Epidermal melanocyte (primary cell): ENCODE measurements around the gene CACNA2D1.

Experiments used
- DNase-seq: peaks from one replicate; pipeline ENCODE4 v3.0.0; 2011; ENCODE audit warnings: low spot score; ENCODE audit not compliant: insufficient read length

CACNA2D1 gene

DNA sequence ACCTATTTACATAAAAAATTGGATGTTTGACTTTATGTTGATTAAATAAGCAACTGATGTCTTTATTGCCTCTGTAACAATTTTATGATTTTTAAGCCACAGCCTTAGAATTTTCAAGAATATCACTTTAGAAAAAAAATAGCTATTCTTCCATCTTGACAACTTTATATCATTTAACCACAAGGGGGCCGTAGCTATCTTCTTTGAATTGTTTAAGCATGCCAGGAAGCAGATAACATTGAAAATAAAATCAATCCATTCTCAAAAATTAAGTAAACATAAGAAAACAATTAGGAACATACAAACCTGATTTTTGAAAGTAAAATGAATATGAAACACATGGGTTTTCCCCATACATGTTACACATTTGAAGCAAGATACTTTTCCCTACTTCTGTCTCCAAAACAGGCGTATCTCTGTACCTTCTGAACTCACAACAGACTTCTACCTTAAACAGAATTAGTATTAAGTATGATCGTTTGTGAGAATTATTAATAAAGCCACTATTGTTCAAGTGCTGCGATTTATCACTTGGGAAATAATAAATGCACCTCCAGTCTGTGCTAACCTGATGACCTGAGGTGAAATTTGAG lies 209.0 kb downstream of the CACNA2D1 start:
- peak; percentile 36 for DNase-seq

DNA sequence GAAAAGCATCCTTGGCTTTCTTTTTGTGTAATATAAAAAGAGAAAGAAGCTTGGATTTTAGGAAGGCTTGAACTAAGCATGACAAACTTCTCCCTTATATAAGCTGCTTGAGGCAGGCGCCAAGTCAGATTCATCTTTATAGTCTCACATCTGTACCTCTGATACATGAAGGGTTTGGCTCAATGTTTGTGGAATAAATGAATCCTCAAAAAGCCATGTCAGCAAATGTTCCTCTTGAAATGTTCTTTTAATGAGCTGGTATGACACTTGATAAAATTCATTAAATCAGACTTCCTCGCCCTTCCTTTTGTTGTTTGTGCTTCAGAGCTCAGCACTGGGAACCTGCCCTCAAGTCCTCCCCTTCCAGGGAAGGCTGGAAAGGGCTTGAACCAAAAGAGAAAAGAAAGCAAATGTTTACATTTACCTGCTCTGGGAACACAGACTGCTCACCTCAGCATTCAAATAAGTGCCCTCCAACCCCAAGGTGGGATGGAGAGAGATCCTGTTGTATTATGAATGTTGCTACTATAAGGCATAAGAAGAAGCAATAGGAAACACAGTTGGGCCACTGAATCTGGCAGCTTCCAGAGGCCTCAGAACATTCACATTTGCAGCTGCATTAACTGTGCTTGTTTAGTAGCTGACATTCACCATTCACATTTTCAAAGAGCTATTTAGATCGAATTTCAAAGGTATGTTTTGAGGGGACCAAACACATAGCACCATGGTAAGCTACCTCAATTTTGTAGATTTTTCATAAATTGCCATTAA lies 212.6 kb downstream of the CACNA2D1 start:
- DNase-seq = no peak

DNA sequence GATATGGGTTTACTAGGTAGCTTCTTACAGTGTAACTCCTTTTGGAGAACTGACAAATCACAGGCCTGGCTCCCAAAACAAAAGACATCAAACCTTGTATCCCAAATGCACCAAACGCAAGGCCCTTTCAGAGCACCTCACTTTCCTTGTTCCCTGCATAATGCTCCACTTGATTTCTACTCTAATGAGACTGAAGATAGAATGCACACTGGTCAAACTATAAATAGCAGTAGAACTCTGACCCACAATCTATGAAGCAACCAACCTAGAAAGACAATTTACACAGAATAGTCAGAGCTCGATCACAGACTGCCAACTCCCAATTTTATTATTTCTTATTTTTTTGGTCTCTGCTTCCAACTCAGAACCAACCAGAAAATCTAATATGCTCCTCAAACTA lies 214.4 kb downstream of the CACNA2D1 start:
- DNase-seq = no peak

DNA sequence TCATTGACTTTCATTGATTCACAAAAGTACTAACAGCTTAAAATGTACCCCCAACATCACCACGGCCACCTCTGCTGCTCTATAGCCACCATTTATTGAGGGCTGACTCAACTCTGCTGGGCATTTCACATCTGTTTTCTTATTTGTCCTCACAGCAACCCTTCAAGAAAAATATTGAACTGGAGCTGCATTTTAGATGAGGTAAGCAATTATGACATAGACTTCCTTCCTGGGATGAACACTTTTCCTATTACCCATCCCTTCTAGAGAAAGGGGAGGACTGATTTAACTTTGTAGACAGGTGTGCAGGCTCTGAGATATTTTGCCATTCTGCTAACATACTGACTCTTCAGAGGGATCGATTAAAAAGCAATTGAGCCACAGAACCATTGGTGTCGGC lies 217.4 kb downstream of the CACNA2D1 start:
- no peak for DNase-seq

DNA sequence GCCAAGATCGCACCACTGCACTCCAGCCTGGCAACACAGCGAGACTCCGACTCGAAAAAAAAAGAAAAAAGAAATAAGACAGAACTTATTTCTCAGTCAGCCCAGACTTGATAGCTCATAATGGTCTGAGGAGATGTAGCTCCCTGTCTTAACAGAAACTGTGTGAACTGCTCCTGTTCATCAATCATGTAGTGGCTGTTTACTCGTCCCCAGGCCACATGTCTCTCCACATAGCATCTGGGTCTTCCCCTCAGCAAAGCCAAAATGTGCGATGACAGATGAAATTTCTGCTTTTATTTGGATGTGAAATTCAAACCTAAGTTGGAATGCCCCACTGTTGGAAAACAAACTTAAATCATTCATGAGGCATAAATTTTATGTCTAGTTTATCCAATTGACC lies 219.0 kb downstream of the CACNA2D1 start:
- no peak for DNase-seq

DNA sequence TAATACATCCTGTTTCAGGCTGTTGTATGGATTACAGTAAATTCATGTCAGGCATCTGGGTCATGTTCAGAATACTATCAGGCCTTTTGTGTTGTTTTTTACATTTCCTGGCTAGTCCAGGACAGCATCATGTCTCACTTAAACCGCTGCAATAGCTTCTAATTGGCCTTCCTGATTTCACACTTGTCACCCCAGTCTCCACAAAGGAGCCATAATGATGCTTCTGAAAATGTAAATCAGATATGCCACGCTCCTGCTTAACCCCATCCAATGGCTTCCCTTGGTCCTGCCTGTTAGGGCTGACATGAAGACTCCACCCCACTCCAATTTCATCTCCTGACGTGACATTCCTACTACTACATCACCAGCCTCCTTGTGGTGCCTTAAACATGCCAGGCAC lies 220.0 kb downstream of the CACNA2D1 start:
- no peak for DNase-seq

DNA sequence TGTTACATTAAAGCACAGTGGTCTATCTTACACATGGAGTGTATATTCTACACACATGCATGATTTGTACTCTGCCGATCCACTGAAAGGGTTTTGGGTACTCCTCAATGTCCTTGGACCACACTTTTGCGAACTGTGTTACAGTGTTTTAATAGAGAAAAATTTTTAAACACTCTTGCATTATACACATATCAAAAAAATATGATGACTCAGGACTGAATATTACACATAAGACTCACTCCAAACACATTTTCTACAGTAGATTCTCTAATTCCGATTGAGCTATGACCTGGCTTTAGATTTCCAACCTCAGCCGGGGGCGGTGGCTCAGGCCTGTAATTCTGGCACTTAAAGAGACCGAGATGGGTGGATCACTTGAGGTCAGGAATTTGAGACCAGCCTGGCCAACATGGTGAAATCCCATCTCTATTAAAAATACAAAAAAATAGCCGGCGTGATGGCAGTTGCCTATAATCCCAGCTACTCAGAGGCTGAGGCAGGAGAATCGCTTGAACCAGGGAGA lies 222.4 kb downstream of the CACNA2D1 start:
- no peak for DNase-seq

DNA sequence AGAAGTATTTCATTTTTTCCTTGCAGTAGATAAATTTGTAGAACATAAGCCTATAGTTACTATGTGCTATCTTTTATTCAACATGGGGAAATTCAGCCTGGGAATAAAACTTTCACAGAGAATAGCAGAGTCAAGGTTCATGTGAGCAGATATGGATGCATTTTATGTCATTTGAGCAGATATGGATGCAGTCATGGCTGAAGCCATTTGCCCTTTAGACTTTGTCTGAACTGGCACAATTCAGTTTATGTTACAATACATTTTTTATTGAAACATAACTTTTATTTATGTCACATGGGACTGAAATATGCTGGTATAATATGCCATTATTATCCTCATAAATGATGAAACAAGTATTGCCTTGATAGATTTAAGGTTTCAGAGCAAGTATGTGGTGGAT lies 231.1 kb downstream of the CACNA2D1 start:
- no peak for DNase-seq

DNA sequence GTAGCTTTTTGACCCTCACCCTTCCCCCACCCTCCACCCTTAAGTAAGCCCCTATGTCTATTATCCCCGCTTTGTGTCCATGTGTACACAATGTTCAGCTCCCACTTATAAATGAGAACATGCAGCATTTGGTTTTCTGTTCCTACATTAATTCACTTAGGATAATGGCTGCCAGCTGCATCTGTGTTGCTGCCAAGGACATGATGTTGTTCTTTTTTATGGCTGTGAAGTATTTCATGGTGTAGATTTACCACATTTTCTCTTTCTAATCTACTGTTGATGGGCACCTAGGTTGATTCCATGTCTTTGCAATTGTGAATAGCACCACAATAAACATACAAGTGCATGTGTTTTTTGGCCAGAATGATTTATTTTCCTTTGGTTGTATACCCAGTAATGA lies 232.2 kb downstream of the CACNA2D1 start:
- DNase-seq = no peak

DNA sequence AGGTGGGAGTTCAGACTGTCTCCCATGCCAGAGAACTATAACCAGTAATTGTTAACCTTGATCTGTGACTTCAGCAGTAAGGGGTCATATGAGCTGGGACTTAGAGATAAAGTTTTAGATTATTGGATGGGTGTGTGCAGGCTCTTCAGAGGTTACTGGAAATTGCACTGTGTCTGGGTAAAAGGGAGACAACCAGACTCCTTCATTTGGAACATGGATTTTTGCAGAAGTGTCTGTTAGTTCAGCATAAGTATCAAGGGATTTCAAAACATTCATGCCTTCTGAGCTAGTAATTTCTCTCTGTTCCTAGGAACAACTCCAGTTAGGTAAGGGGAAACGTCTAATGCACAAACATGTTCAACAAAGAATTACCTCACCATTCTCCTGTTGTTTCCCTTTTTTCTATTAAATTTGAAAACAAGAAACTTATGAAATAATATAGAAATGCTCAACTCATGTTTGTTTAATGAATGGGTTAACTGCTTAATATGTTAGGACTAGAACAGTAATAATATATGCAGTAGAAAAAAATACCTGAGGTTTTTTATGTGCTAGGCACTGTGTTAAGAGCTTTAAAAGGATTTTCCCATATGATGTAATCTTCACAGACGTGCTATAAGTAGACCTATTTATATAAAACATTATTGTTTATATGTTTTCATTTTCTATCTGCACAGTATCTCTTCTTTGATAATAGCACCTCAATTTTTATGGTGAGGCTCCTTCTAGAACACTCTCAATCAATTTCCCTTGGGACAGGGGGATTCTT lies 233.0 kb downstream of the CACNA2D1 start:
- DNase-seq = no peak

DNA sequence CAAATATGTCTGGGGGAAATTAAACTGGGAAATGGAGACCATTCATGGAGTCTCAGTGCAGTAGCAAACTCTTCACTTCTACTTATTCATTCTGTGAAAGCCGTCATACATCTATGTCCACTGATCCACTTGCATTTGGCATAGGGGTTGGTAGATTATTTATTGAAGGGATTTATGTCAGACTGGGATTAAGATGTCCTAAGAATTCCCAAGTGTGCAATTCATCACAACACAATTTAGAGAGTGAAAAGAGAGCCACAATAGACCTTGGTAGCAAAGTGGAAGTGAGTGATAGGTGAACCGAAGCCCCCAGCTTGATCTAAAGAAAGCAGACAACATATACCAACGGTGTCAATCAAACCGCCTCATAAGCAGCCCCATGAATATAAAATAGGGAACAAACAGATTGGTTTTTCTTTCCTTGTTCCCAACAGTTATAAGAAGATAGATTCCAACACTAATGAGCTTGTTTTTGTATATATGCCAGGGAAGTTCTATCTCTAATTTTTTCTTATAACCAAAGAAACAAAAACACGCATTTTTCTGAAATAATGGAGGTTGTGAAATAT lies 234.3 kb downstream of the CACNA2D1 start:
- DNase-seq = no peak

DNA sequence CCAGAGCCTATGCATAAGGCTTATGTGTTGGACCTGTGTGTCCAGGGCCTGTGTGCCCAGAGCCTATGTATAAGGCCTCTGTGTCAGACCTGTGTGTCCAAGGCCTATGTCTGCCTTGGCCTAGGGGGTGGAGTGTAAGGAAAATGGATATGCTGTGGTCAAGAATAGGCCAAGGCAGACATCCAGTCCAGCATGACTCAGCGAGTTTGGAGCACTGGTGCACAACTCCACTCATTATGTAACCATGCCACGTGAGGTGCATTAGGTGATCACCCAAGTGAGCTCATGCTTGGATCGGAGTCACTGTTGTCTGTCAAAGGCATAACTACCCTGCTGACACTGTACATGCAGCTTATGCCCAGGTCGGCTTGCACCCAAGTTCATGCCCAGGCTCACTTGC lies 238.9 kb downstream of the CACNA2D1 start:
- no peak for DNase-seq

DNA sequence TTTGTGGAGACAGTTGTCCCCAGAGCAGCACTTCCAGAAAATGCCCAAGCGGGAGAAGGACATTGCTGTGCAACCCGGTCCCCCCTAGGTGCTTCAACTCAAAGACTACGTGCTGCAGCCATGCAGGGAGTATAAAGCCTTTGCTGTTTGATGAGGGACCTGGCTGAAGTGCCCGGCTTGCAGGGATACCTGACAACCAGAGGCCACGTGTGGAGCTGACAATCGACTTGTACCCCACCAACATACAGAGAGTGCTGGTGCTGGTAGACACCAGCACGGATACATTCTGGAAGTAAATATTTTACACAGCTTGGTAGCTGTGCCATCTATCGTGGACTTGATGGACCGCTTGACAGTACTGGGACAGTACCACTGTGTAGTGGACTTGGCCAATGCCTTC lies 240.6 kb downstream of the CACNA2D1 start:
- no peak for DNase-seq

DNA sequence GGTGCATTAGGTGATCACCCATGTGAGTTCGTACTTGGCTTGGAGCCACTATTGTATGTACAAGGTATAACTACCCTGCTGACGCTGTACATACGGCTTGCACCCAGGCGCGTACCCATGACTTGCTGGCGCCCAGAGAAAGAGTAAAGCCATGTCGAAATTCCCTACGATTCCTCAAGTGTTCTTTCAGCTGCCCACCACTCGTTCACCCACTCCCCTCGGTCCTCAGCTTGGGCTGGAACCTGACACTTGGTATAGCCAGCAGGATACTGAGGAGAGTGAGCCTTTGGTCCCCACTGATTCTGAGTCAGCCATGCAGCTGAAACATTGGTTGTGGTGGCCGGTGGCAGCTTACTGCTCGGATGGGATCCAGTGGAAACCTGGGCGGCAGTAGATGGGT lies 241.5 kb downstream of the CACNA2D1 start:
- no peak for DNase-seq

DNA sequence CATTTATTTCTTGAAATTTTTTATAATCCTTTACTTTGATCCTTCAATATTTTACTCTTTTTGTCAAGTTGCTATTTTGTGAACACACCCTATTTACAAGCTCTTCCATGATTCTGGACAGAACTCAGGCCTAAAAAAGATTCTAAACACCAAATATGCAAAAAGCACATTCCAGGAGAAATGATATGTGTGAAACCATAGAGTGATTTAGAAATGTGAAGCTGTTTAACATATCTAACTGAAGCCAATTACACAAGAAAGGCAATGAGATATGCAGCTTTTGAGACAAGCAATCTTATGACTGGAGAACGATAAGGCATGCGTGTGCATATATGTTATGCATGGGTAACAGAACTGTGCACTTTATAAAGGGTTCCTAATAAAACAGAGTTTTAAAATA lies 243.0 kb downstream of the CACNA2D1 start:
- DNase-seq = no peak

DNA sequence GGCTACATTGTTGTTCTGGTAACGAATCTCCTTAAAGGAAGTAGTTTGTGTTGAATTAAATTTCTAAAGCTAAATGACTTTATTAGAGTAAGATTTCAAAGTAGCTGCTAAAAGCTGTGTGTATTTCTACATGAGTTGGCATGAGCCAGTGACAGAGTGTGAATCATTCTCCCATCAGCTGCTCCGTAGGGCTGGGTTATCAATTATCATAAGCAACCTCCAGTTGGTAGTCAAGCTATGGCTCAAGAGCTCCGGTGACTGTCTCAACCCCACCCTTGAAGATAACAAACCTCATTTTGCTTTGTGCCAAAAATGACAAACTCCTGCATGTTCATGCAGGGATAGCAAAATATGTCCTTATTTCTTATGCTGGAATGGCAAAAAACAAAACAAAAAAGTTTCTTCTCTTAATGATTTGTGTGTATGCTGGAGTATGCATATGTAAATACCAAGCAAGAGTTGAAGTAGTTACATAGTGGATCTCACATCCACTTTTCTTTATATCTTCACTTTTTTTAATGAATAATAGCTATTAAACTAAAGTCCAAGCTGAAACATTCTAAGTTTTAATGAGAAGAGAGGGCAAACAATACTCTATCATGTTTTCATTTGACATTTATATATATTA lies 249.4 kb downstream of the CACNA2D1 start:
- DNase-seq = no peak

DNA sequence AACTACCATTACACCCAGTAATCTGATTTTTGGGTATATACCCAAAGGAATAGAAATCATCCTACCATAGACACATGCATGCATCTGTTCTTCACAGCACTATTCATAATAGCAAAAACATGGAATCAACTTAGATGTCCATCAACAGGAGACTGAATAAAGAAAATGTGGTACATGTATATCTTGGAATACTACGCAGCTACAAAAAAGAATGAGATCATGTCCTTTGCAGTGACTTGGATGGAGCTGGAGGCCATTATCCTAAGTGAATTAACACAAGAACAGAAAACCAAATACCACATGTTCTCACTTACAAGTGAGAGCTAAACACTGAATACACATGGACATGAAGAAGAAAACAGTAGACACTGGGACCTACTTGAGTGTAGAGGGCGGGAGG lies 254.9 kb downstream of the CACNA2D1 start:
- DNase-seq = no peak

DNA sequence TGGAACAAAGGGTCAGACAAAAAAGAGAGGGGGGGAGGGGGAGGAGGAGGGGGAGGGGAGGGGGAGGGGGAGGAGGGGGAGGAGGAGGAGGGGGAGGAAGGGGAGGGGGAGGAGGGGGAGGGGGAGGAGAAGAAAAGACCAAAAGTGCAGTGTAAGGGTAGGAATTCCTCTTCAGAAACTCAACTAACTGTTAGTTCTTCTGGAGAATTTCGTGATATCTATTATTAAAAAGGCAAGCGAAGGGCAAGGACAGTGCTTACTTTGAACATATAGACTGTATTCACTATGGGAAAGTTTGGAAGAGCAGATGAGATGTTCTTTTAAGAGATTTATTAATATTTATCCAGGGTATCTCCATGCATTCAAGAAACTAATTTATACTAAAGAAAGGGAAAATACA lies 258.1 kb downstream of the CACNA2D1 start:
- no peak for DNase-seq

DNA sequence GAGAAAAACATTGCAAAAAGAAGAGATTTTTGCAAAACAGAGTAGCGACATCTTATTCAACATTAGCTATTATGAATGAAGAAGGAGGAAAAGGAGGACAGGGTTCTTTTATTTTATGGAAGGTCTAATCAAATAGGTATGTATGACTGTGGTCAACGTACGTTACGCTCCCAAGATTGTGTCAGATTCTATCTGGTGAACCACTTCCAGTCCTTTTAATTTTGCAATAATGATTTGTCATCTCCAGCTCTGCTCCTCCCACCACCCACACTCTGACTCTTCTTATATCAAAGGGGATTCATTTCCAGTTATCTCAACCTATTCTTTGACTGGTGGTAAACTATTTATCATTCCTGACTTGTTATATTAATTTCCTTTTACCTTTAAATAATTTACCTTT lies 259.9 kb downstream of the CACNA2D1 start:
- DNase-seq = no peak

DNA sequence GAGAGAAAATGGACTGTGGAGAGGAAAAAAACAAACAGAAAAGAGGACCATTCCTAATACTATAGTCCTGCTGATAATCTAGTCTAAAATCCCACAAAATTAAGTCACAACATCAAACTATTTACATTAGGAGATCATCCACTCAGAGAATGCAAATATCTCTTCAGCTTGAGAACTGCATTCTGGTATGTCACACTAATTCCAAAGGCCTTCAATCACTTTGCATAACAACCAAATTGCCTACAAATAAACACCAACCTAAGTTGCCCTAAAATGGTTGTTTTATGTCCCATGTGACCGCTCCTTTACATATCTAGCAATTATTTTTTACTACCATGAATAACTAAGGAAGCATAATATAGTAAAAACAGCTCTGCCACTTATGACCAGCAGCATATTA lies 264.3 kb downstream of the CACNA2D1 start:
- DNase-seq = no peak

DNA sequence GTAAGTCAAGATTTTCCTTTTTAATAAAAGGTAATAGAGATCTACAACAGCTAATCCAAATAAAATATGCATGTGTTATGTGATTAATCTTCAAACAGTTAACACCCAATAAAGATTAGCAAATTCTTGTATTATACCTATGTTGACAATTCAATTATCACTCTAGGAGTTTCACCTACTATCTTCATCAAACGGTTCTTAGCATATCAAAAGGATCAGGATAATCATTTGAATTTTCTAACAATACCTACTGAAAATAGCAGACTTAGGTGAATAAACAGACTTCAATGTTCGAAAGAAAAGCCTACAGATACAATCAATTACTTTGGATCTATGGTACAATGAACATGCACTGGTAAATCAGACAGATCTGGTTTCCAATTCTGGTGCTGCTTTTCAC lies 268.3 kb downstream of the CACNA2D1 start:
- no peak for DNase-seq
